ENCODE results near the gene NR2F1.

DNA sequence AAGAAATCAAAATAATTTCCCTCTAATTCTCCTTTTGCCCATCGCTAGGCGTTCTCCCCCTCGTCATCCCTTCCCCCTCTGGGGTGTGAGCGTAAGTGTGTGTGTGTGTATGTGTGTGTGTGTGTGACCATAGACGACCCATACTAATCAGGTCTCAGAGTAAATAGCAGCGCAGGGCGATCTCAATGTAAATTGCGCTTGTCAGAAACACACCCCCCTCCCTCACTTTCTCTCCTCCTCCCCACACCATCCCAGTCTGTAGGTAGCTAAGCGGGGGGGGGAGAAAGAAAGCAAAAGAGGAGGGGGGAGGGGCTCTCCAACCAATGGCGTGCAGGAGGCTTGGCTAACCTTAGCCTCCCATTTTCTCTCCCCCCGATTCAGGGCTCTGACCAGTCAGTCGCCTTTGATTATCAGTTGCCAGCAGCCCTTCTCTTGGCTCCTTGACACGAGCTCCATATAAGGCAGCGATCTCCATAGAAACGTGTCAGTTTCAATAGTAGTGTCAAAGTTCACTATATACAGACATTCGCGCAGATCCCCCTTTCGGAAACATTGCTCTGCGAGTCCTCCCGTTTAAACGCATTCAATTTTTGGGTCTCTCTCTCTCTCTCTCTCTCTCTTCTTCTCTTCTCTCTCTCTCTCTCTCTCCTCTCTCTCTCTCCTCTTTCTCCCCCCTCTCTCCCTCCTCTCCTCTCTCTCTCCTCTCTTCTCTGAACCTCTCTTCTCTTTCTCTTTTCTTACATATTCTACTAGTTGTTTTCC, at the start of gene NR2F1:
- TF ChIP-seq, protein P1, sequence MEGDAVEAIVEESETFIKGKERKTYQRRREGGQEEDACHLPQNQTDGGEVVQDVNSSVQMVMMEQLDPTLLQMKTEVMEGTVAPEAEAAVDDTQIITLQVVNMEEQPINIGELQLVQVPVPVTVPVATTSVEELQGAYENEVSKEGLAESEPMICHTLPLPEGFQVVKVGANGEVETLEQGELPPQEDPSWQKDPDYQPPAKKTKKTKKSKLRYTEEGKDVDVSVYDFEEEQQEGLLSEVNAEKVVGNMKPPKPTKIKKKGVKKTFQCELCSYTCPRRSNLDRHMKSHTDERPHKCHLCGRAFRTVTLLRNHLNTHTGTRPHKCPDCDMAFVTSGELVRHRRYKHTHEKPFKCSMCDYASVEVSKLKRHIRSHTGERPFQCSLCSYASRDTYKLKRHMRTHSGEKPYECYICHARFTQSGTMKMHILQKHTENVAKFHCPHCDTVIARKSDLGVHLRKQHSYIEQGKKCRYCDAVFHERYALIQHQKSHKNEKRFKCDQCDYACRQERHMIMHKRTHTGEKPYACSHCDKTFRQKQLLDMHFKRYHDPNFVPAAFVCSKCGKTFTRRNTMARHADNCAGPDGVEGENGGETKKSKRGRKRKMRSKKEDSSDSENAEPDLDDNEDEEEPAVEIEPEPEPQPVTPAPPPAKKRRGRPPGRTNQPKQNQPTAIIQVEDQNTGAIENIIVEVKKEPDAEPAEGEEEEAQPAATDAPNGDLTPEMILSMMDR (IDR thresholded peaks at IDR 0.05) = no peak
- no peak for TF ChIP-seq ZFX (IDR thresholded peaks at IDR 0.05; ENCODE audit: borderline replicate concordance)

All from 22Rv1 (cell line).